C4-2B (cell line): ENCODE measurements around the gene SYT1.

Experiments used
- CTCF ChIP-seq: fragments of 450-650 bp; conservative IDR thresholded peaks from 2 replicates; pipeline ENCODE4 v1.5.1; 2017; ENCODE audit warnings: mild to moderate bottlenecking
- ZFX ChIP-seq: fragments of 450-650 bp; IDR thresholded peaks from 2 replicates; pipeline ENCODE4 v1.6.1; 2017

- TF ChIP-seq CTCF (no peak), ZFX (no peak)
Measured at GRCh38 chr12:78994168-78994791, 129.7 kb downstream of the SYT1 start.
